WERI-Rb-1 (cell line): ENCODE data around the gene CRISP1.
"Not testable (repeated sequence)": the region's sequence is repeated elsewhere in the genome, so short reads cannot be mapped to it uniquely, and the experiment has no call there.

ENCODE experiments used
- DNase-seq: peaks from one replicate; pipeline ENCODE4 v3.0.0-alpha.2; 2020
- H3K27ac ChIP-seq: fragments of 250-450 bp; sonication (Bioruptor Pico); 2 replicates; pipeline ENCODE4 v1.5.1; 2020; ENCODE audit warnings: mild to moderate bottlenecking, moderate library complexity
- H3K27me3 ChIP-seq: fragments of 250-450 bp; sonication (Bioruptor Pico); 2 replicates; pipeline ENCODE4 v1.5.1; 2021; ENCODE audit warnings: mild to moderate bottlenecking, low read depth, moderate library complexity; ENCODE audit not compliant: insufficient read depth, severe bottlenecking
- H3K36me3 ChIP-seq: fragments of 250-450 bp; sonication (Bioruptor Pico); 2 replicates; pipeline ENCODE4 v1.5.1; 2020; ENCODE audit warnings: mild to moderate bottlenecking, moderate library complexity
- H3K4me3 ChIP-seq: 2 replicates; pipeline ENCODE4 v1.5.1; 2011; ENCODE audit warnings: low read depth, mild to moderate bottlenecking, control low read depth, low read length
- H3K9me3 ChIP-seq: fragments of 250-450 bp; sonication (Bioruptor Pico); 2 replicates; pipeline ENCODE4 v1.5.1; 2021; ENCODE audit warnings: mild to moderate bottlenecking, moderate library complexity; ENCODE audit not compliant: severe bottlenecking
- CTCF ChIP-seq: IDR thresholded peaks from 2 replicates; pipeline ENCODE4 v1.5.1; 2011; ENCODE audit warnings: low read depth, mild to moderate bottlenecking, control low read depth, inconsistent platforms, low read length

Gene CRISP1

DNA sequence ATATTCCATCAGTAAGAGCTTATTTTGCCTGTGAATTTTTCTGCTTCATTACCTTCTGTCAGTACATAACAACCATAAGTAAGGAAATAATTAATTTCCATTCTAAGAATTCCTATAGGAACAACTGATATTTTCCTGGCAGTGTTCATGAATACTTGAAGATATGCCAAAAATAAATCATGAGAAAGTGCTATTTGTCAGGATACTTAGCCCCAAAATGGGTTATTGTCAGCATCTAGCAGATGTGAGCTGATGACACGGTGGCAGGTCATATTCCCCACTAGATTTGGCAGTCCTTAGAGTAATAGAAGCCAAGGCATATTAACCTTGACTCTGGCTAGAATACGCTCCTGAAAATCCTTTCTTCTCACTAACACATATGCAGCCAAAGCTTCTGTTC, 43.2 kb upstream of the CRISP1 start:
- DNase-seq, result no peak
- Histone ChIP-seq H3K36me3 (no peaks in the 10 kb centered on the region), H3K27ac (no peak overlapping the region), H3K27me3 (no peaks in the 10 kb centered on the region), H3K4me3 (no peak overlapping the region), H3K9me3 (no peaks in the 10 kb centered on the region)
- TF ChIP-seq CTCF, result no peak

- no peaks in the 10 kb centered on the region for H3K36me3 ChIP-seq
- TF ChIP-seq CTCF, result no peak
- peak; percentile 78 for DNase-seq
- H3K4me3 ChIP-seq, result no peak overlapping the region
- H3K9me3 ChIP-seq, result no peaks in the 10 kb centered on the region
- H3K27me3 ChIP-seq, result no peaks in the 10 kb centered on the region
- 0 out of 2 replicates have a peak overlapping the region, but pooled peaks have one; percentile 7 for H3K27ac ChIP-seq
Measured at GRCh38 chr6:49906526-49906925, 40.2 kb upstream of the CRISP1 start.

DNA sequence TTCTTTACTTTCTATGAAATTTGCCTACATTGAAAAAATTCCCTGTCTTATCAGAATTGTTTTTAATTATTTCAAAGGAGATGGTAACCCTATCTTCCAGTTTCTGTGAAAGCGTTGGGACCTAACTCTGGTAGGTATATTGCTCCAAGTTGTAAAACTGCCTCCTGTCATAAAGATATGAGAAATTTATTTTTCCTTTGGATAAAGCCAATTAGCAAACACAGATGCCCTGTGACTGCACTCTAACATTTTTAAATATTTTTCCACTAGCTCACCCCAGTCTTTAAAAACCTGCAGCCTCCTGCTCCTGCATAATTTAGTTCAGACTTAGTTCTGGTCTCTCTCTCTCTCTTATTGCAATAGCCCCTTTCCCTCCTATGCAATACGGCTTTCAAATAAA, 39.0 kb upstream of the CRISP1 start:
- no peak for TF ChIP-seq CTCF
- DNase-seq, result no peak
- no peak overlapping the region for H3K4me3 ChIP-seq
- no peaks in the 10 kb centered on the region for H3K9me3 ChIP-seq
- no peaks in the 10 kb centered on the region for H3K27me3 ChIP-seq
- no peaks in the 10 kb centered on the region for H3K36me3 ChIP-seq
- H3K27ac ChIP-seq, result no peak overlapping the region

GRCh38 chr6:49902856-49903255, 36.5 kb upstream of the CRISP1 start:
- DNase-seq, result no peak
- Histone ChIP-seq H3K9me3 (no peaks in the 10 kb centered on the region), H3K36me3 (no peaks in the 10 kb centered on the region), H3K4me3 (no peak overlapping the region), H3K27me3 (no peaks in the 10 kb centered on the region), H3K27ac (no peak overlapping the region)
- TF ChIP-seq CTCF, result no peak

DNA sequence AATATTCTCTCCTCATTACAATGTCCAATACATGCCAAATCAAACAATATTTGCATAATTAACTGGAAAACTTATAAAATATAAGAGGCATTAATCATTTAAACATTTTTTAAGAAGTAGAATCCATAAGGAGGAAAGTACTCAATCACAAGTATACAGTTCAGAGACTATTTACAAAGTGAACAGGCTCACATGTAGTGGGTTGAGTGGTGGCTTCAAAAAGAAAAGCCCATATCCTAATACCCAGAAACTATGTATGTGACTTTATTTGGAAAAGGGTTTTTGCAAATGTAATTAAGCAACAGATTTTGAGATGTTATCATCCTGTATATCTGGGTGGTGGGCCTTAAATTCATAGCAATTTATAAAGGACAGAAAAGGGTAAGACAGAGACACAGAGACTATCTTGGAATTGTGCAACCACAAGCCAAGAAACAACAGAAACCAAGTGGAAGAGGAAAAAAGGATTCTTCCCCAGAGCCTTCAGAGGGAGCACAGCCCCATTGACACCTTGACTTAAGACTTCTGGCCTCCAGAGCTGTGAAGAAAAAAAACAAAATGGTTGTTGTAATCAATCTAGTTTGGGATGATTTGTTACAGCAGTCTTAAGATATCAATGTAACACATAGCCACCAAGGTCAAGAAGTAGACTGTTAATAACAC, 32.7 kb upstream of the CRISP1 start:
- no peak for TF ChIP-seq CTCF
- Histone ChIP-seq H3K27me3 (no peaks in the 10 kb centered on the region), H3K27ac (no peak overlapping the region), H3K4me3 (no peak overlapping the region), H3K36me3 (no peaks in the 10 kb centered on the region), H3K9me3 (peaks cover 14% of the 10 kb centered on the region)
- DNase-seq, result no peak

DNA sequence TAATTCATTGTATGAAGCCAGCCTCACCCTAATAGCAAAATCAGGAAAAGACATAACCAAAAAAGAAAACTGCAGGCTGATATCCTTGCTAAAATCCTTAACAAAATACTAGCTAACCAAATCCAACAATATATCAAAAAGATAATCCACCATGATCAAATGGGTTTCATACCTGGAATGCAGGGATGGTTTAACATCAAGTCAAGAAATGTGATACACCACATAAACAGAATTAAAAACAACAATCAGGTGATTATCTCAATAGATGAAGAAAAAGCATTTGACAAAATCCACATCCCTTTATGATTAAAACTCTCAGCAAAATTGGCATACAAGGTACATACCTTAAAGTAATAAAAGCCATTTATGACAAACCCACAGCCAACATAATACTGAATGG, 29.2 kb upstream of the CRISP1 start:
- not testable (repeated sequence) for H3K4me3 ChIP-seq, H3K27me3 ChIP-seq, H3K27ac ChIP-seq, H3K36me3 ChIP-seq, DNase-seq
- H3K9me3 ChIP-seq, result peaks cover 20% of the 10 kb centered on the region
